HG03175 (cell line): ENCODE measurements around the gene HOMER3.
"Not testable (repeated sequence)": the region's sequence is repeated elsewhere in the genome, so short reads cannot be mapped to it uniquely, and the experiment has no call there.

Source experiments
- ATAC-seq: cut with Tn5 transposase; IDR thresholded peaks from one replicate; pipeline ENCODE4 v1.9.1; 2021; ENCODE audit warnings: mild to moderate bottlenecking, moderate library complexity; ENCODE audit not compliant: unreplicated experiment

The HOMER3 gene

GRCh38 chr19:18903156-18904037 lies 37.6 kb downstream of the HOMER3 start:
- ATAC-seq: no peak

- not testable (repeated sequence) for ATAC-seq
Observed at GRCh38 chr19:18902519-18902918, 38.5 kb downstream of the HOMER3 start.

DNA sequence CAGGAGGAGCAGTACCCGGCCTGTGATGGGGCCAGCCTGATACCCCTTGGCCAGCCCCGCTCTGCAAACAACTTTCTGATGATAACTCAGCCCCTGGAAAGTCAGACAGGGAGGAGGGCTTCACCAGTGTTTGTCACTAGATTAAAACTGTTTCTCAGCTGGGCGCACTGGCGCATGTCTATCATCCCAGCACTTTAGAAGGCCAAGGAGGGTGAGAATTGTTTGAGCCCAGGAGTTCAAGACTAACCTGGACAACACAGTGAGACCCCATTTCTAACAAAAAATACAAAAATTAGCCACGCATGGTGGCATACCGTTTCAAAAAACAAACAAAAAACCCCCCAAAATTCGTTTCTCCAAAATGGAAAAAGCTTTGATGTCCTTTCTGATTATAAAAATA lies 39.5 kb downstream of the HOMER3 start:
- no peak for ATAC-seq

DNA sequence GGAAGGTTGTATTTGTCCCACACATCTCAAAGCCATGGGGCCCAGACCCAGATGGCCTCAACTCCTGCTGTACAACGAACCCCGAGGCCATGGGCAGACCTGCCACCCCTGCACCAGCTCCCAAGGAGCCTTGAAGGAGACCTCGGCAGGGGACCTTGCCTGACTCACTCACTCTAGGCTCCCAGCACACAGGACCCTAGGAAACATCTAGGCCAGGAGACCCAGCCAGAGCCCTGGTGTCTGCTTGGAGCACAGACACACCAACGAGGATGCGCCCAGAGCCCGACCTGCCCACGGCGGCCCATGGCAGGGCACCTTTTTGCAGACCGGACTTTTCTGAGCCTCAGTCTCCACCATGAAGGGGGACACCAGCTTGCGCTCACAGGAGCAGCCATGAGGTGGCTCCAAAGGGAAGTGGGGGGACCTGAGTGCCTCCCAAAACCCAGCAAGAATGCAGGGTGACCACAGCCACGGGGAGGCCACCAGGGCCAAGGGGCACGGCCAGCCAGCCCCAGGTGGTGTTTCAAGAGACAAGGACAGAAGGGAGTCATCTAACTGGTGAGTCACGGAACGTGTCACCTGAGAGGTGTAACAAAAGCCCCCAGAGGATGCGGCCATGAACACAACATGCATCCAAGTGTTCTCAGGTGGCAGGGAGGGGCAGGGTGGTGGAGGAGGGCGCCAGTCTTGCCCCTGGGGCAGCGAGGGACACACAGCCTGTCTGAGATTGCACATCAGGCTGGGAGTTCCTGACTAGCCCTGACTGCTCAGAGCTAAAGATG lies 40.1 kb downstream of the HOMER3 start:
- ATAC-seq: no peak

DNA sequence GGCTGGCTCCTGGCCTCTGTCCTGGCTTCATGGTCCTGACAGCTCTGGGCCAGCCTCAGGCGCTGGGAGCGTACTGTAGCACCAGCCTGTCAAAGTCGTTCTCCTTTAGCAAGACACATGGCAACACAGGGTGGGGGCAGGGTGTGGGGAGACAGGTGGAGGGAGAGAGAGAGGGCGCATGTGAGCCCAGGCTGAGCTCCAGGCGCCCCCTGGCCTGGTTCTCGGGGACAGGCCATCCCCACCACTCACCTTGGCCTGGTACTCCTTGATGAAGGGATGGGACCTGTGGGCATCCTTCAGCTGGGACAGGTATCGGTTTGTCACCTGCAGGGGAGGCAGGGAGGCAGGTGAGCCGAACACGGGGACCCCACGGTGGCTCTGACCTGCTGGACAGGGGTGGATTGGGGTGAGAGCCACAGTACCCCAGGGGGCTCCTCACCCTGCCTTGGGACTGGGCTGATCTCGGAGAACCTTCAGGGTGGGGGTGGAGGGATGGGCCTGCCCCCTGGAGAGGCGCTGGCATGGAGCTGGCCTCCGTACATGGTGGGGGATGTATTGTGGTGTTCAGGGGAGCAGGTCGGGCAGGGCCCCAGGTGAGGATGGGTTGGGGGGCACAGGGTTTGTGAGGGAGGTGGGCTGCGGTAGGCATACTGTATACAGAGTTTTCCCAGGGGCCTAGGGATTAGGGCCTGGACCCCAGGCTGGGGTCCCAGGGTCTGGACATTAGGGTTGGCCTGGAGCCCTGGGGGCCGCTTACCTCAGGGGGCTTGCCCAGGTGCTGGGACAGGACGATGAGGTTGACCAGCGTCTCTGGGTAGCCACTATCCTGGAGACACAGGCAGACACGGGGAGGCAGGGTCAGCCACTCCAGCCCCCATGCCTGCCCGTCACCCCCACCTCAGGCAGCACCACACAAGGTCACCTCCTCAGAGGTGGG lies 41.1 kb downstream of the HOMER3 start:
- no peak for ATAC-seq

GRCh38 chr19:18898607-18899408 lies 42.2 kb downstream of the HOMER3 start:
- no peak for ATAC-seq

- ATAC-seq: no peak
Observed at GRCh38 chr19:18898081-18898606, 42.9 kb downstream of the HOMER3 start.

DNA sequence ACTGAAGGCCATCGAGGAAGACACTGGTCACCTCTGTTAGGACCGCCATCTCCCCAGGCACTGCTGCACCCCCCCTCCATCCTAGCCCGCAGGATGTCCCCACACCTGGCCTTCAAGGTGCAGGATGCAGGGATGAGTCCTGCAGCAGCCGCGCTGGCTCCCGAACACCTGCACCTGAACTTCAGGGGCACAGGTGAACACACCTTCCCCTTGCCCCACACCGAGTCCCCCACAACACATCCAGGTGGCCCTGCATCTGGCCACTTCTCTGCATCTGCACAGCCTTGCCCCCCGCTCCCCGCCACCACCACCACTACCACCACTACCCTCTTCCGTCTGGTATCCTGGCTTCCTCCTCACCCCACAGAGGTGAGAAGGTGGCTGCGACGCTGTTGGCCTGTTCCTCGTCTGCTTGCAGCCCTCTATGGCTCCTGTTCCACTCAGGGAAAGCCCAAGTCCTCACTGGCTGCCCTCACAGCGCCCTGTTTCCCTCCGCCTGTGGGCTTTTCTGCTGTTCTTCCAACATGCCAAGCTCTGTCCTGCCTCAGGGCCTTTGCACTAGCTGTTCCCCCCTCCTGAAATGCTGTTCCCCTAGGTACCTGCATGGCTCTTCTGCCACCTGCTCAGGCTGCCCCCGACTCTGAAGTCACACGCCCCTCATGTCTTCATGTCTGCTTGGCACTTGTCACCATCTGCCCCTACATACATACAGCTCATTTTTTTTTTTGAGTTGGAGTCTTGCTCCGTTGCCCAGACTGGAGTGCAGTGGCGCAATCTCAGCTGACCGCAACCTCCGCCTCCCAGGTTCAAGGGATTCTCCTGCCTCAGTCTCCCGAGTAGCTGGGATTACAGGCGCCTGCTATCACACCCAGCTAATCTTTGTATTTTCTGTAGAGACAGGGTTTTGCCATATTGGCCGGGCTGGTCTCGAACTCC lies 43.7 kb downstream of the HOMER3 start:
- ATAC-seq: no peak

DNA sequence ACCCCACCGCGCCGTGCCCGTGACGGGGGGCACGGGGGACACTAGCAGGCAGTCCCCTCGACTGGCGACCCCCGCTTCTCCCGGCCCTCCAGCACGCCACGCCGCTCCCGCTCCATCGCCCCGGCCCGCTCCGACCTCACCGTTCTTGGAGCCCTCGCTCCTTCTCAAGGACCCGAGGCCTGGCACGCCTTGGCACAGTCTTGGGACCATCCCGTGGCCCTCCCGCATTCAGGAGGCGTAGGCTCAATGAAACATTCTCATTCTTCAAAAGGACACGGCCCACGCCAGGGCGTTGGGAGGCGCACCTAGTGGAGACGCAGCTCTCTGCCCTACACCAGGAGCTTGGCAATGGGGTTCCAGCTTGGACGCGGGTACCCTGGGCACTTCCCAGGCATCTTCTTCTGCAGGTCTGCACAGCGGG lies 44.6 kb downstream of the HOMER3 start:
- no peak for ATAC-seq

- no peak for ATAC-seq
Observed at GRCh38 chr19:18895824-18896341, 45.1 kb downstream of the HOMER3 start, which contains the start of gene CERS1. TSS of gene CERS1 (minus strand) at chr19:18896158. CDS start at chr19:18896072, 86 bp downstream.

DNA sequence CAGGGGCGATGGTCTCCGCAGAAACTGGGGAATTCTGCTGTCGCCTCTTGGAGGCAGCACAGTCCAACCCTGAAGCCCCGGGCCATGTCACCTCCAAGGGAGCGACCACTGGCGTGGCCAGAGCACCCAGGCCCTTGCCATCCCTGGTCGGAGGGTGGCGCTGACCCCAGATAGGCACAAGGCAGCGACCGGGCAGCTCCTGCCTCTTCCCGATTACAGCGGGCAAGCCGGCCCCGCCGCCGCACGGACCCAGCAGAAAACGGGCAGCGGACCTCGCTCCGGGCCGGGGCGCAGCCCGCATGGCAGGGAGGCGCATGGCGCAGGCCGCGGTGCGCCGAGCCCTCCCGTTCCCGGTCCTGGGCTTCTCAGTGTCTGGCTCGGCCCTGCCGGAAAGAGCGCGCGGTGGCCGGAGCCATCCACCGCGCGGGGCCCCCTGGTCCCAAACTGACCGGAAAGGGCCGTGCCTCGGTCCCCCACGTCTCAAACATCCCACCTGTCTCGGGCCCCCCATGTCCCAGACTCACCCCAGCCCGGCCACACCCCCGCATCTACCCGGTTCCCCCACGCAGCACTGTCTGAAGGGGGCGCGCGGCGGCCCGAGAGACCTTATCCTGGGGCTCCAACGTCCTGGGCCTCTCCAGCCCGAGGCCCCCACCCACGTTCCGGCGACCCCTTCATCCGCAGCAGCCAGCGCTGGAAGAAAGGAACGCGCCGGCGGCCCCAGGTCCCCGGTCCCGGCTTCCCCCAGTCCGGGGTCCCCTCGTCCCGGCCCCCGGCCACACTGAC lies 45.8 kb downstream of the HOMER3 start:
- no peak for ATAC-seq

DNA sequence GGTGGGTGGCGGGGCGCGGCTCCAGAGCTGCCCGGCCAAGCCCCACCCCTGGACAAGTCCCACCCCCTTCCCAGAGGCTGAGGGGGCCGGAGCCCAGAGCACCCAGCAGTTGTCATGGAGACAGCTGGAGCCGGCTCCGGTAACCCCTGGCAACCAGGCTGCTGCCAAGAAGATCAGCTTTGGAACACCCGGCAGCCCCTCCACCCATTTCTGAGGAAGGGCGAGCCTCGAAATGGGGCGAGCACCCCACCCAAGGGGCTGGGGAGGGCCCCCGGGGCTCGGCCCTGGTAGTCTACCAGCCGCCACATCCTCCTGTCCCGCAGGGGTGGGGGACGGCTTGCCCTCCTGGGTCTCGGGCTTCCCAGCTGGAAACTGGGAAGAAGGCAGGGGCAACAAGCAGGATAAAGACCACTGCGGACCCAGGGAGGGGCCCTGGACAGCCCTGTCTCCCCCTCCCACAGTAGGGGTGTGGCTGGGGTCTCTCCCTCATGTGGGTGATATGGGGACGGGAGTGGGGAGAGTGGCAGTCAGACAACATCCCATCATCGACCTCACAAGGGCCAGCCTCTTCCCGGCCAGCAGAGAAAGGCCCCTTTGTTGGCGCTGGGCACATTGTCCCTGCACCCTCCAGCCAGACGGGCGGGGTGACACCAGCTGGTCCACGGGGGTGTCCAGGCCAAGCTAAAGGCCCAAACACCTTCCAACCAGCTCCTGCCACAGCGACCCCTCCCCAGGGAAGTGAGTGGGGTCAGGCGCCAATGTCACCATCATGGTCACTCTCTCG lies 46.6 kb downstream of the HOMER3 start:
- ATAC-seq: no peak

- ATAC-seq: no peak
Observed at GRCh38 chr19:18893587-18894253, 47.3 kb downstream of the HOMER3 start.

- ATAC-seq: no peak
Observed at GRCh38 chr19:18889949-18890745, 50.9 kb downstream of the HOMER3 start.

- no peak for ATAC-seq
Observed at GRCh38 chr19:18886972-18887371, 54.0 kb downstream of the HOMER3 start.
